GM19463 (cell line): ENCODE data around the gene MACO1.
"Not testable (repeated sequence)": the region's sequence is repeated elsewhere in the genome, so short reads cannot be mapped to it uniquely, and the experiment has no call there.

ENCODE experiments used
- ATAC-seq: cut with Tn5 transposase; IDR thresholded peaks from one replicate; pipeline ENCODE4 v1.9.1; 2021; ENCODE audit warnings: mild to moderate bottlenecking, moderate library complexity; ENCODE audit not compliant: unreplicated experiment

Gene MACO1, protein sequence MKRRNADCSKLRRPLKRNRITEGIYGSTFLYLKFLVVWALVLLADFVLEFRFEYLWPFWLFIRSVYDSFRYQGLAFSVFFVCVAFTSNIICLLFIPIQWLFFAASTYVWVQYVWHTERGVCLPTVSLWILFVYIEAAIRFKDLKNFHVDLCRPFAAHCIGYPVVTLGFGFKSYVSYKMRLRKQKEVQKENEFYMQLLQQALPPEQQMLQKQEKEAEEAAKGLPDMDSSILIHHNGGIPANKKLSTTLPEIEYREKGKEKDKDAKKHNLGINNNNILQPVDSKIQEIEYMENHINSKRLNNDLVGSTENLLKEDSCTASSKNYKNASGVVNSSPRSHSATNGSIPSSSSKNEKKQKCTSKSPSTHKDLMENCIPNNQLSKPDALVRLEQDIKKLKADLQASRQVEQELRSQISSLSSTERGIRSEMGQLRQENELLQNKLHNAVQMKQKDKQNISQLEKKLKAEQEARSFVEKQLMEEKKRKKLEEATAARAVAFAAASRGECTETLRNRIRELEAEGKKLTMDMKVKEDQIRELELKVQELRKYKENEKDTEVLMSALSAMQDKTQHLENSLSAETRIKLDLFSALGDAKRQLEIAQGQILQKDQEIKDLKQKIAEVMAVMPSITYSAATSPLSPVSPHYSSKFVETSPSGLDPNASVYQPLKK

DNA sequence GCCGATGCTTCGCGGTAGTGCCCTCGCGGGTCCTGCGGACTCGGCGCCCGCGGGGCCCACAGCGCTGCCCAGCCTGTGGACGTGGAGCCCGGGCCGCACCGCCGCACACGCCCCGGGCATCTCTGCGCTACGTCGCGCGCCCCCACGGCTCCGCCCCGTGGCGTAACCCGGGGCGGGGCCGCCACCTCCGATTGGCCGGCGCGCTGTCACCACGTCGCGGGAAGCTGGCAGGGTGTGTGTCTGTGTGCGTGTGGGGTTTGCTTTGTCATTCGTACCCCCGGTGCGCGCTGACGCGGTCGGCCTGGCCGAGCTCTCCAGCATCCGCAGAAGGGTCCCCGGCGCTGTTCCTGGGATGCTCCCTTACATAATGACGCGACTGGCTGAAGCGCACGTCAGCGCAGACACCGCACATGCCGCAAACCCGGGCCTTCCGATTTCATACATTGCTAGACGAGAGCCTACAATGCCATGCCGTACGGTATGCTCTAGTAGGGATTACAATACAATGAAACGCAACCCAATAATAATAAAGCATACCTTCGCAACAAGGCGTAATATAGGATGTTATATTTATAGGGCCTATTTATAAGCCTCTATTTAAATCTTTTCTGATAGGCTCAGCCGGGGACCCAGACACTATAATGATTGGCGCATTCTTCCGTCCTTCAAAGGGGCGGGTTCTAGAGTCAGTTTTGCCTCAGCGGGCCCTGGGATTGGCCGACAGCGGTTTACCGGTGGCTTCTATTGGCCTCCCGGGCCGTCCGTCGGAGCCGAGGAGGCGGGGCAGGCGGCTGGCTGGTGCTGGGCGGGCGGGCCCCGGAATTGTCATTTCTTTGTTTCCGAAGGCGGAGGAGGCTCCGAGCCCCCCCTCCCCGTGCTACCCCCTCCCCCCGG is at the start of gene MACO1:
Gene MACO1, plus strand, starts transcription at position 825 of the 894 bp plus-strand sequence. CDS start 202 bp downstream, outside the sequence.
- peak; percentile 83 for ATAC-seq

DNA sequence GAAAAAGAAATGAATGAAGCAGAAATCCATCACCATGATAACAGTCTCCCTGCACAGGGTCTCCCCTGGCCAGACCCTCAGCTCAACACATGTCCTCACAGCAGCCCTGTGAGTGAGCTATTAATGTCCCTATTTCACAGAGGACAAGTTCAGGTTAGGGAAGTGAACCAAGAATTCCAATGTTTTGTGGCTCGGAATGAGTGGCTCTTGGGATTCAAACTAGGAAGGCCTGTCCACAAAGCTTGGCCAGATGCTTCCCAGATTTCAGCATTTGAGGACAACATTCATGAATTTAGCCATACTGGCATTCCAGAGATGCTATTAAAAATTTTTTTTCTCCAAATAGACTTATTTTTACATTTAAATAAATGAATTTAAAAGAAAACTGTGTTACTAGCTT is 48.2 kb upstream of the MACO1 start:
- ATAC-seq, result not testable (repeated sequence)

DNA sequence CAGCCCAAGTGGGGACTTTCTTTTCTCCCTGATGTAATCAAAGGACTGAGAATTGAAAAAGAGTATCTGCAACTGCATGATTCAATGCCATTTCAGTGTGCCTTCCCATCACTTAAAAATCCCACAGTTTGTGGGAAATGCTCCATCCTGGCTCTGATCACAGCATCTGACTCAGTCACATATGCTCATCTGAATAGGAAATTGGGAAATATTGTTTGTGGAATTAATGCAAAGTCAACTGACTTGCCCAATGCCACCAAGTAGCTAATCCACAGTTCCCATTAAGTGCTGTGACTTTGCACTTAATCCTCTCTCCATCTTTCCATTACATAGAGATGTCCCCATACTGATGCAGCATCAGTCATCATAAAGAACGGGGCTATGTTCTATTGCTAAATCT is 47.6 kb upstream of the MACO1 start:
- ATAC-seq, result not testable (repeated sequence)

- ATAC-seq, result not testable (repeated sequence)
These were observed 46.8 kb upstream of the MACO1 start for GRCh38 chr1:25383875-25384274.

- not testable (repeated sequence) for ATAC-seq
These were observed 43.6 kb upstream of the MACO1 start for GRCh38 chr1:25387096-25387495.

DNA sequence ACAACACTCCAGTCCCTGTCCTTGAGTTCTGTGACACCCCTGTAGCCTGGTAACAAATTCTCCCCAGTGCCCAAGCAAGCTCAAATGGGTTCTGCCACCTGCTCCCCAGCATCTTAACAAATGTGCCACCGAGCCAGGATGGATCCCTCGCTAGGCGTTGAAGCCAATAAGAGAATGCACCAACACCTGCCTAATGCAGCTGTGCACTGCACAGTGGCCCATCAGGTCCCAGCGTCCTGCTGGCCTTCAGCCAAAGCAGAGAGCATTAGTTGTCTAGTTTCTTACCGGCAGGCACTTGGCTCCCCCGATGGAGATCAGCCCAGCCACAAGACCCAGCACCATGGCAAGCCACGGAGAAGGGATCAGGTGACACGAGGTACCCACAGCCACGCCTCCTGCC is 42.0 kb upstream of the MACO1 start:
- ATAC-seq, result not testable (repeated sequence)

- not testable (repeated sequence) for ATAC-seq
These were observed 41.0 kb upstream of the MACO1 start for GRCh38 chr1:25389721-25390120.

- ATAC-seq, result no peak
These were observed 37.9 kb upstream of the MACO1 start for GRCh38 chr1:25392841-25393240.

DNA sequence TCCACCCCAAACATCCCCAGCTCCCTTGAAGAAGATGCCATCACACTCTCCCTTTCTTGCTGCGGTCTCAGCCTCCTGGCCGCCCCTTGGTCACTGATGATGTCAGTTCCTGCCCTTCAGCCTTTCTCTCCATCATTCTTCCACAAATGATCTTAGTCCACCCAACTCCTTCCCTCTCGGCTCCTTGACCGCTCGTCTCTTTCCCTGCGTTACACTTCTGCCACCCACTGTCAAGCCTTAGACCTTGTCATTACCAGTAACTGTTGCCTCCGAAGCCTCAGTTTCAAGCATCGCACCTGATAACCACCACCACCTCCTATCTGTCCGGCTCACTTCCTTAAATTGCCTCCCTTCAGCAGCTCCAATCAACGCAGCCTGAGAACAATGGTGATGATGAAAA is 33.1 kb upstream of the MACO1 start:
- ATAC-seq, result not testable (repeated sequence)

DNA sequence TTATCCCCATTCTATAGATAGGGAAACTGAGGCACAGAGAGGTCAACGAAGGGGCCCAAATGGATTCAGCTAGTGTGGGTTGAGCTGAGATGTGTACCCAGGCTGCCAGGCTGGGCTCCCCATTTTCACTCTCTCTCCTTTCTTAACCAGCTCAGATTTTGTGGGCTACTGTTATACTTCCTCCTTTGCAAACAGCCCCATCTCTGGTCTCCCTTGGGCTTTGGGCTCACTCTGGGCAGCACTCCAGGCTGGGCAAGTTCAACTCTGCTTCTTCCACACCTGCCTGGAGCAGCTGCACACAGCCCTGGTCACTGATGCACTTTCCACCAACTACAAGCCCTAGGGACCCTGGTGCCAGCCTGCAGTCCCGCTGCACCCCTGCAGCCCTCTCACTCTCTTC is 32.6 kb upstream of the MACO1 start:
- ATAC-seq, result not testable (repeated sequence)

GRCh38 chr1:25402947-25403803 is 27.5 kb upstream of the MACO1 start:
- ATAC-seq, result not testable (repeated sequence)

DNA sequence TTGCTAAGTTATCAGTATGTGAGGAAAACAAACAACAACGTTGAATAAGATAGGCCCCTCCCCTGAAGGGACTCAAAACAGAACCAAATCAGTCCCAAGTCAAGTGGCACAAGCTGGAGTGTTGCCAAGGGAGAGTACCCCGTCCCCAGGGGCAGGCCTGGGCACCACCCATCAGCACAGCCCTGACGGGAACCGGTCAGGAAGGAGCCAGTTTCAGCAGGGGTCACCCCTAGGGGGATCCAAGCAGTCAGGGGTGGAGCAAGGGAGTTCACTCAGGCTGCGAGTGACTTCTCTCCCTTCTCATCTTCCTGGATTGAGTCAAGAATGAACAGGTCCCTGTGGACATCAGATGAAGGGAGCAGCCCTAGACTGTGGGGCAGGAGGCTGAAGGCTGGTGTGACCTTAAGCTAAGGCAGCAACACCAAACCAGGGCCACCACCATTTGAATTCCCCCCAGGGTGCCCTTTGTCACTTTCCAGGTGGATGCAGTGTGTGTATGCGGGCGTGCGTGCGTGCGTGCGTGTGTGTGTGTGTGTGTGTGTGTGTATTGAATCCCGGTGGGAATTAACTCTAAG is 24.9 kb upstream of the MACO1 start:
- not testable (repeated sequence) for ATAC-seq

- ATAC-seq, result not testable (repeated sequence)
These were observed 20.9 kb upstream of the MACO1 start for GRCh38 chr1:25409641-25410427.

- not testable (repeated sequence) for ATAC-seq
These were observed 17.6 kb upstream of the MACO1 start for GRCh38 chr1:25412872-25413623.

- ATAC-seq, result not testable (repeated sequence)
These were observed 16.5 kb upstream of the MACO1 start for GRCh38 chr1:25414157-25414556.

DNA sequence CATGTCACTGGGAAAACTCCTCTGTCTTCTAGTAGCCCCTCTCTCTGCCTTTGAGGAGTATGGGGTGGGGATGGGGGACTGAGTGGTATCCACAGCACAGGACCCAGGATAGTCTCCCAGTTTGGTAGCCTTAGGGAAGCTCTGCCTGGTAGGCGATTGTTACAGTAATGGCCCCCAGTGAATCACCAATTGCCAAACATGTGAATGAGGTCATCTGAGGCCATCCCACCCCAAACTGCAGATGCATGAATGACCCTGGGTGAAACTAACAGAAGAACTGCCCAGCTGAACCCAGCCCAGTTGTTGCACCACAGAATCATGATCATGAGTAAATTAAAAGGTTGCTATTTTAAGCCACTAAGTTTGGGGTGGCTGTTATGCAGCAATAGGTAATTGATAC is 16.1 kb upstream of the MACO1 start:
- not testable (repeated sequence) for ATAC-seq

DNA sequence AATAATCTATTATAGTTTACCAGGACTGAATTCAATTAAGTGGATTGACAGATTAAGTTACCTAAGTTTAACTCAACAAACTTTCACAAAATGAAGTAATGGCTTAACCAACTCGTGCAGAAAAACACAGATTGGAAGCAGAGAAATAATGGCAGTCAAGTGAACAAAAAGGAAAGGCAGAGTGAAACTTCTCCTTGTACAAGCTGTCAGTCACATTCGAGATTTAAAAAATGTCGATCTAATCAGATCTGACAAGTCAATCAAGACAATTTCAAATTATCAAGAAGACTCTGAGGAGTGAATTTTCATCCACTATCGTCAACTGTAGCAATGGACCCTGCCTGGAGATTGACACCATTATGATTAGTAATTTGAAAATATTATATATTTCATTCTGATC is 13.4 kb upstream of the MACO1 start:
- ATAC-seq, result not testable (repeated sequence)

DNA sequence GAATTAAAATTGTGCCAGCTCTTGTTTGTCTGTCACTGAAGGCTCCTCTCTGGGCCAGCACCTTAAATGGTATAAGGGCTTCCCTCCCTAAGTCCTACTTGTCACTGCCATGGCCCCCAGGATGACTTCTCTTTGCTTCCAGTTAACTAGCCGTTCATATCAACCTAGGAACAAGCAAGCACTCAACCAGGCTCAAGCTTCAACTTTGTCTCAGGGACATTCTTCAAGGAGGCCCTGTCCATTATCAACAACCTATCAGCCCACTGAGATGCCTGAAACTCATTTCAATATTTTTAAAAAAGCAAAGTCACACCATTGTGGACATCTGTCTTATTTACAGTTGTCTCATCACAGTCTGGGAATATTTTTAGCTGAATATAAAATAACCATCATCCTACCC is 11.4 kb upstream of the MACO1 start:
- not testable (repeated sequence) for ATAC-seq
